Measurements from ENCODE around the gene GPX3.

- TF ChIP-seq TAF1 (IDR thresholded peaks at IDR 0.05; ENCODE audit: borderline replicate concordance, insufficient read depth, low read length) (no peak), POLR2AphosphoS5 (IDR thresholded peaks at IDR 0.05; ENCODE audit: low read depth, low read length) (no peak)
Measured at GRCh38 chr5:151051931-151052608, 31.7 kb downstream of the GPX3 start.

Measured in PFSK-1 (cell line).